Adipocyte (in vitro differentiated cells): ENCODE data around the gene JMY.
A peak's percentile ranks its signal among the peaks of the same experiment; 100 is the strongest.

Experiments
- DNase-seq: peaks from one replicate; pipeline ENCODE4 v3.0.0-alpha.2; 2015; ENCODE audit warnings: low read depth
- H3K27me3 ChIP-seq: replicated peaks from 2 replicates; pipeline ENCODE4 v1.7.0; 2013; ENCODE audit warnings: mild to moderate bottlenecking, low read length, moderate library complexity; ENCODE audit not compliant: control insufficient read depth, insufficient read depth
- H3K36me3 ChIP-seq: 2 replicates; pipeline ENCODE4 v1.7.0; 2013; ENCODE audit warnings: low read length, mild to moderate bottlenecking, moderate library complexity; ENCODE audit not compliant: control insufficient read depth, insufficient read depth, severe bottlenecking
- H3K4me1 ChIP-seq: 2 replicates; pipeline ENCODE4 v1.7.0; 2013; ENCODE audit warnings: mild to moderate bottlenecking, low read length, moderate library complexity; ENCODE audit not compliant: control insufficient read depth, insufficient read depth
- H3K4me3 ChIP-seq: 2 replicates; pipeline ENCODE4 v1.7.0; 2013; ENCODE audit warnings: mild to moderate bottlenecking, low read length, moderate library complexity
- H3K9ac ChIP-seq: 2 replicates; pipeline ENCODE4 v1.7.0; 2013; ENCODE audit warnings: mild to moderate bottlenecking, low read length, moderate library complexity
- H3K9me3 ChIP-seq: 2 replicates; pipeline ENCODE4 v1.7.0; 2013; ENCODE audit warnings: mild to moderate bottlenecking, low read length, moderate library complexity; ENCODE audit not compliant: control insufficient read depth

Gene JMY

GRCh38 chr5:79206541-79206940 lies 29.4 kb upstream of the JMY start:
- Histone ChIP-seq H3K36me3 (no peaks in the 10 kb centered on the region), H3K4me1 (peaks cover 5% of the 10 kb centered on the region), H3K9ac (no peak overlapping the region), H3K9me3 (no peaks in the 10 kb centered on the region), H3K4me3 (no peak overlapping the region), H3K27me3 (no peaks in the 10 kb centered on the region)
- DNase-seq, result no peak

- Histone ChIP-seq H3K27me3 (no peaks in the 10 kb centered on the region), H3K9me3 (no peaks in the 10 kb centered on the region), H3K36me3 (no peaks in the 10 kb centered on the region), H3K4me3 (no peak overlapping the region), H3K9ac (no peak overlapping the region), H3K4me1 (peaks cover 4% of the 10 kb centered on the region)
- DNase-seq, result no peak
These were observed 26.4 kb upstream of the JMY start for GRCh38 chr5:79209505-79209904.

GRCh38 chr5:79224286-79224984 lies 11.5 kb upstream of the JMY start:
- Histone ChIP-seq H3K4me1 (peaks cover 8% of the 10 kb centered on the region), H3K27me3 (no peaks in the 10 kb centered on the region), H3K9ac (no peak overlapping the region), H3K9me3 (no peaks in the 10 kb centered on the region), H3K4me3 (no peak overlapping the region), H3K36me3 (peaks cover 7% of the 10 kb centered on the region)
- no peak for DNase-seq

- Histone ChIP-seq H3K9me3 (no peaks in the 10 kb centered on the region), H3K9ac (no peak overlapping the region), H3K36me3 (peaks cover 7% of the 10 kb centered on the region), H3K4me3 (no peak overlapping the region), H3K4me1 (peaks cover 8% of the 10 kb centered on the region), H3K27me3 (no peaks in the 10 kb centered on the region)
- DNase-seq, result peak; percentile 49
These were observed 10.9 kb upstream of the JMY start for GRCh38 chr5:79225026-79225425.

GRCh38 chr5:79225441-79225840 lies 10.5 kb upstream of the JMY start:
- no peak overlapping the region for H3K9ac ChIP-seq
- no peaks in the 10 kb centered on the region for H3K27me3 ChIP-seq
- no peaks in the 10 kb centered on the region for H3K9me3 ChIP-seq
- no peak for DNase-seq
- H3K36me3 ChIP-seq, result peaks cover 7% of the 10 kb centered on the region
- no peak overlapping the region for H3K4me3 ChIP-seq
- peaks cover 8% of the 10 kb centered on the region for H3K4me1 ChIP-seq

GRCh38 chr5:79227484-79228025 lies 8.4 kb upstream of the JMY start:
- peak; percentile 31 for DNase-seq
- Histone ChIP-seq H3K9me3 (no peaks in the 10 kb centered on the region), H3K4me3 (no peak overlapping the region), H3K4me1 (peaks cover 8% of the 10 kb centered on the region), H3K9ac (no peak overlapping the region), H3K27me3 (no peaks in the 10 kb centered on the region), H3K36me3 (peaks cover 2% of the 10 kb centered on the region)

- H3K4me1 ChIP-seq, result peaks cover 8% of the 10 kb centered on the region
- DNase-seq, result peak; percentile 74
- H3K27me3 ChIP-seq, result no peaks in the 10 kb centered on the region
- no peak overlapping the region for H3K9ac ChIP-seq
- H3K4me3 ChIP-seq, result no peak overlapping the region
- no peaks in the 10 kb centered on the region for H3K36me3 ChIP-seq
- H3K9me3 ChIP-seq, result no peaks in the 10 kb centered on the region
These were observed 6.4 kb upstream of the JMY start for GRCh38 chr5:79229357-79230174.

- Histone ChIP-seq H3K4me1 (peaks cover 13% of the 10 kb centered on the region), H3K36me3 (no peaks in the 10 kb centered on the region)
- DNase-seq, result peak; percentile 91
These were observed 684 bp upstream of the JMY start for GRCh38 chr5:79235261-79235633.

GRCh38 chr5:79236362-79236969 lies 535 bp downstream of the JMY start:
- Histone ChIP-seq H3K4me1 (peaks cover 13% of the 10 kb centered on the region), H3K36me3 (no peaks in the 10 kb centered on the region), H3K27me3 (no peaks in the 10 kb centered on the region), H3K9ac (peak overlapping the region; percentile 94), H3K9me3 (no peaks in the 10 kb centered on the region), H3K4me3 (peak overlapping the region; percentile 95)
- peak; percentile 66 for DNase-seq

More at GRCh38 chr5:79235261-79235633, 684 bp upstream of the JMY start:
- Histone ChIP-seq H3K9ac (peak overlapping the region; percentile 94), H3K9me3 (no peaks in the 10 kb centered on the region), H3K4me3 (peak overlapping the region; percentile 95), H3K27me3 (no peaks in the 10 kb centered on the region)

GRCh38 chr5:79236970-79237739 lies 1.2 kb downstream of the JMY start:
- peak overlapping the region; percentile 94 for H3K9ac ChIP-seq
- H3K4me1 ChIP-seq, result peaks cover 13% of the 10 kb centered on the region
- peak overlapping the region; percentile 95 for H3K4me3 ChIP-seq
- H3K36me3 ChIP-seq, result no peaks in the 10 kb centered on the region
- peak; percentile 65 for DNase-seq
- H3K9me3 ChIP-seq, result no peaks in the 10 kb centered on the region
- no peaks in the 10 kb centered on the region for H3K27me3 ChIP-seq
